Sigmoid colon (tissue), 7 donors: ENCODE measurements around the gene CUX1. TPM values are rescaled to one million over a fixed set of nuclear protein-coding genes. Genes with fewer than 3 reads are reported as not detected.

ENCODE experiments used
- DNase-seq: peaks from one replicate; pipeline ENCODE4 v3.0.0-alpha.2; 2019
- H3K27ac ChIP-seq, 4 donors: fragments of 200-600 bp; sonication (generic); one replicate each; pipeline ENCODE4 v1.5.1; 2016 to 2019; ENCODE audit warnings: mild to moderate bottlenecking in 1 of 4
- H3K27me3 ChIP-seq, 3 donors: fragments of 200-600 bp; sonication (generic); one replicate each; pipeline ENCODE4 v1.5.1; 2019; ENCODE audit warnings: mild to moderate bottlenecking in 1 of 3
- H3K36me3 ChIP-seq, 4 donors: fragments of 200-600 bp; sonication (generic); one replicate each; pipeline ENCODE4 v1.5.1; 2016 to 2019
- H3K4me1 ChIP-seq, 4 donors: fragments of 200-600 bp; sonication (generic); one replicate each; pipeline ENCODE4 v1.5.1; 2017 to 2019
- H3K4me3 ChIP-seq, 4 donors: fragments of 200-600 bp; sonication (generic); one replicate each; pipeline ENCODE4 v1.5.1; 2017 to 2019; ENCODE audit warnings: mild to moderate bottlenecking in 2 of 4, moderate library complexity in 1 of 4
- H3K9me3 ChIP-seq, 4 donors: fragments of 200-600 bp in 3 of 4; sonication (generic) in 3 of 4; one replicate each; pipeline versions ENCODE4 v1.5.1 to v1.6.1; 2013 to 2019
- CTCF ChIP-seq, 4 experiments: fragments of 450-650 bp in 3 of 4; fragments of 200-600 bp in 1 of 4; IDR thresholded peaks; one replicate each; pipeline ENCODE4 v1.5.1; 2016 to 2019; ENCODE audit warnings: antibody characterized with exemption in 4 of 4, mild to moderate bottlenecking in 3 of 4, moderate library complexity in 2 of 4
- EP300 ChIP-seq, 4 donors: sonication (generic); formaldehyde crosslinking; IDR thresholded peaks; one replicate each; pipeline ENCODE4 v1.6.1; 2017; ENCODE audit warnings: antibody characterized with exemption in 4 of 4
- POLR2A ChIP-seq, 2 donors: fragments of 450-650 bp; IDR thresholded peaks; one replicate each; pipeline ENCODE4 v1.6.1; 2016; ENCODE audit warnings: antibody characterized with exemption in 2 of 2, mild to moderate bottlenecking in 2 of 2, moderate library complexity in 2 of 2
- POLR2AphosphoS5 ChIP-seq, 4 donors: sonication (generic); formaldehyde crosslinking; IDR thresholded peaks; one replicate each; pipeline ENCODE4 v1.6.1; 2017; ENCODE audit warnings: antibody characterized with exemption in 4 of 4
- WGBS, 2 donors: extraction: QIAGEN DNeasy Blood & Tissue Kit; methylation state at CpG; one replicate each; pipeline ENCODE4 v1.1.7; 2013; 5-methylcytosine and 5-hydroxymethylcytosine counted together
- intact Hi-C: fragments of 100-400 bp; cut with DNase I; formaldehyde crosslinking; loops from one replicate; pipeline ENCODE4 v1.15.1; 2023
- polyA plus RNA-seq, 3 donors: library from polyadenylated mRNA; stranded (reverse); fragments of 200-250 nt; gene quantifications; one replicate each; pipeline ENCODE4 v1.2.3, GENCODE V29; 2013
- total RNA-seq, 4 donors: library from RNA; depleted of rRNA; stranded (reverse); fragments of >200 nt; gene quantifications; one replicate each; pipeline ENCODE4 v1.1.0, GENCODE V29; 2016
- donor health status: healthy with polysubstance abuse.
- donor health status: Bipolar disorder and iron deficiency.
- donor health status: healthy.

Gene CUX1
- 100 to 1,000 TPM in 2 of 4 donors, 10 to 100 TPM in 2; 47.4 to 127 (median 79.0) TPM for total RNA-seq
- polyA plus RNA-seq = 10 to 100 TPM; 46.7 to 49.9 (median 47.2) TPM

GRCh38 chr7:101817471-101818286 is at the start of gene CUX1:
Gene CUX1 (plus strand): TSS chr7:101817626. CDS start chr7:101817640, 14 bp downstream.
- Histone ChIP-seq H3K9me3 (no peaks in the 10 kb centered on the region), H3K36me3 (no peaks in the 10 kb centered on the region), H3K27ac (peak within 1 kb of the TSS; percentile 79 to 93 (median 86)), H3K27me3 (no peaks in the 10 kb centered on the region), H3K4me3 (peak within 1 kb of the TSS; percentile 71 to 96 (median 79)), H3K4me1 (peaks cover 4 to 55% (median 41%) of the 10 kb centered on the region in 4 donors)
- peak; percentile 69 for DNase-seq
- intact Hi-C loops = loop anchor here (2.0 to 5.0 kb wide), 4 partner anchors 37 to 225 kb away; no protein-coding TSS in a partner anchor
- TF ChIP-seq CTCF (IDR thresholded peaks at IDR 0.05) = peak in 1 of 4 experiments; percentile 28
- TF ChIP-seq EP300 (IDR thresholded peaks at IDR 0.05) = no peak
- TF ChIP-seq POLR2AphosphoS5 (IDR thresholded peaks at IDR 0.05) = peak in 1 of 4 donors; percentile 5
- 10 to 13% methylated on average over 49 of the region's 49 CpGs for WGBS, 2 donors

DNA sequence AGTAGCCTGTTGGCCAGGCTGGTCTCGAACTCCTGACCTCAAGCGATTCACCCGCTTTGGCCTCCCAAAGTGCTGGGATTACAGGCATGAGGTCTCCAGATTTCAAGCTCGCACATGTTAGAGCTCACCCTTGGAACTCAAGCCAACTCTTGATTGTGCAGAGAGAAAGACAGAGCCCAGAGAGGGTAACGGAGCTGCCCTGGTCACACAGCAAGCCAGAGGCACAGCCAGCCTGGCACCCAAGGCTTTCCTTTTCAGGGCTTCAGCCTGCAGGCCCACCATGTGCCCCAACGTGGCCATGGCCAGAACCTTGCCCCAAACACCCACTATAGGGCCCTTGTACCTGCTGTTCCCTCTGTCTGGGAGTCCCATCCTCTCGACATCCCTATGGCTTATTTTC is 49.1 kb upstream of the CUX1 start:
- intact Hi-C loops = no loop called here
- TF ChIP-seq POLR2A (IDR thresholded peaks at IDR 0.05) (no peak), EP300 (IDR thresholded peaks at IDR 0.05) (no peak), CTCF (IDR thresholded peaks at IDR 0.05) (no peak), POLR2AphosphoS5 (IDR thresholded peaks at IDR 0.05) (no peak)

DNA sequence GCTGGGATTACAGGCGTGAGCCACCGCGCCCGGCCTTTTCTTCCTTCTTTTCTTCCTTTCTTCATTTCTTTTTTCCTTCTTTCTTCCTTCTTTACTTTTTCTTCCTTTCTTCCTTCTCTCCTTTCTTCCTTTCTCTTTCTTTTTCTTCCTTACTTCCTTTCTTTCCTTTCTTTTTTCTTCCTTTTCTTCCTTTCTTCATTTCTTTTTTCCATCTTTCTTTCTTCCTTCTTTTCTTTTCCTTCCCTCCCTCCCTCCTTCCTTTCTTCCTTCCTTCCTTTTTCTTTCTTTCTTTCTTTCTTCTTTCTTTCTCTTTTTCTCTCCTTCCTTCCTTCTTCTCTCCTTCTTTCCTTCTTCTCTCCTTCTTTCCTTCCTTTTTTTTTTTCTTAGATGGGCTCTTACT is 47.0 kb upstream of the CUX1 start:
- WGBS, 2 donors = 90% methylated on average over 4 of the region's 4 CpGs
- Histone ChIP-seq H3K4me1 (no peaks in the 10 kb centered on the region), H3K27me3 (no peaks in the 10 kb centered on the region), H3K9me3 (no peaks in the 10 kb centered on the region), H3K27ac (no peak overlapping the region), H3K36me3 (no peaks in the 10 kb centered on the region), H3K4me3 (no peak overlapping the region)
- no peak for TF ChIP-seq CTCF (IDR thresholded peaks at IDR 0.05)
- TF ChIP-seq POLR2A (IDR thresholded peaks at IDR 0.05) = no peak
- TF ChIP-seq POLR2AphosphoS5 (IDR thresholded peaks at IDR 0.05) = no peak
- TF ChIP-seq EP300 (IDR thresholded peaks at IDR 0.05) = no peak
- intact Hi-C loops = no loop called here
- DNase-seq = no peak

More for the DNA sequence above, 49.1 kb upstream of the CUX1 start:
- Histone ChIP-seq H3K27ac (no peak overlapping the region), H3K27me3 (no peaks in the 10 kb centered on the region), H3K36me3 (no peaks in the 10 kb centered on the region), H3K4me1 (no peaks in the 10 kb centered on the region), H3K9me3 (no peaks in the 10 kb centered on the region), H3K4me3 (no peak overlapping the region)
- 90 to 91% methylated on average over 7 of the region's 7 CpGs for WGBS, 2 donors
- DNase-seq = no peak

- WGBS, 2 donors = 61 to 62% methylated on average over 4 of the region's 4 CpGs
- TF ChIP-seq POLR2AphosphoS5 (IDR thresholded peaks at IDR 0.05) = no peak
- TF ChIP-seq EP300 (IDR thresholded peaks at IDR 0.05) = no peak
- no peak for TF ChIP-seq POLR2A (IDR thresholded peaks at IDR 0.05)
- TF ChIP-seq CTCF (IDR thresholded peaks at IDR 0.05) = no peak
- Histone ChIP-seq H3K4me3 (no peak overlapping the region), H3K27me3 (no peaks in the 10 kb centered on the region), H3K9me3 (no peaks in the 10 kb centered on the region), H3K36me3 (no peaks in the 10 kb centered on the region), H3K4me1 (no peaks in the 10 kb centered on the region), H3K27ac (no peak overlapping the region)
- intact Hi-C loops = no loop called here
- DNase-seq = no peak
These were observed 44.8 kb upstream of the CUX1 start for GRCh38 chr7:101772508-101773211.
